RWPE1 (cell line): ENCODE data around the gene ADAMTS6.

Experiments used
- CTCF ChIA-PET: fragments of 350-600 bp; sonication (Branson Sonifier 250); formaldehyde crosslinking; extraction: SDS; loops from one replicate; lab custom pipeline; 2021; lab: Yijun Ruan, JAX
- POLR2A ChIA-PET: fragments of 400-600 bp; formaldehyde crosslinking; extraction: SDS; loops from one replicate; lab custom pipeline; 2020; ENCODE audit warnings: antibody characterized with exemption; ENCODE audit not compliant: low non-redundant PET; lab: Yijun Ruan, JAX
- DNase-seq: peaks from one replicate; pipeline ENCODE4 v3.0.0; 2012; ENCODE audit warnings: low spot score
- H3K27ac ChIP-seq: fragments of 450-650 bp; 2 replicates; pipeline ENCODE4 v1.5.1; 2017
- CTCF ChIP-seq: fragments of 450-650 bp; conservative IDR thresholded peaks from 2 replicates; pipeline ENCODE4 v1.5.1; 2017; ENCODE audit warnings: low read depth, mild to moderate bottlenecking

The ADAMTS6 gene

GRCh38 chr5:65482296-65482735 lies 596 bp upstream of the ADAMTS6 start:
- POLR2A ChIA-PET: no interaction called here
- CTCF ChIA-PET: interaction anchor here (0.6 to 2.0 kb wide), 3 partner anchors 447 to 675 kb away, joined by 3 to 8 read pairs (median 3); no protein-coding TSS in a partner anchor
- peak; percentile 24 for DNase-seq
- no peak for TF ChIP-seq CTCF
- peak overlapping the region; percentile 76; the same call in 1 of the 2 replicates for H3K27ac ChIP-seq

DNA sequence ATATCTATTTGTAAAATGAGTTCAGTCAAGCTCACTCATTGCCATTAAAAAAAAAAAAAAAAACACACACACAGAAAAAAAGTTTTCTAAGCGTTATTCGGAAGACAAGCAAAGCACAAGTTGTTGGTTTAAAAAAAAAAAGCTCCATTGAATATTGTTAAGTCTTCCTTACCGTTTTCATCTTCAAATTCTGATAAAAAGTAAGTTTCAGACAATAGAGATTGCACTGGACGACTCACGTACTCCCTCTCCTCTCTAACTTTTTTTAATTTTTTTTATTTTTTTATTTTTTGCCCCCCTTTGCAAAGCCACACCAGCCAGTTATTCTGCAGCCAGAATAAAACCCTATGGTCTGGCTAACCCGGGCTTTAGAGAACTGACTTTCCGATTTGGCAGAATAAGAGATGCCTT lies 544 bp downstream of the ADAMTS6 start:
- no peak for DNase-seq
- ChIA-PET CTCF (interaction anchor here (0.6 to 0.7 kb wide), 6 partner anchors 29 to 845 kb away, joined by 3 to 10 read pairs (median 3); no protein-coding TSS in a partner anchor), POLR2A (interaction anchor here (0.6 to 0.7 kb wide), 2 partner anchors 319 to 783 kb away, joined by 3 read pairs; no protein-coding TSS in a partner anchor)
- TF ChIP-seq CTCF: no peak
- no peak overlapping the region; the same call in 1 of the 2 replicates for H3K27ac ChIP-seq

GRCh38 chr5:65480306-65480865 lies 1.3 kb downstream of the ADAMTS6 start:
- no peak for TF ChIP-seq CTCF
- H3K27ac ChIP-seq: peak overlapping the region; percentile 62
- DNase-seq: peak; percentile 26
- ChIA-PET POLR2A (no interaction called here), CTCF (no interaction called here)

DNA sequence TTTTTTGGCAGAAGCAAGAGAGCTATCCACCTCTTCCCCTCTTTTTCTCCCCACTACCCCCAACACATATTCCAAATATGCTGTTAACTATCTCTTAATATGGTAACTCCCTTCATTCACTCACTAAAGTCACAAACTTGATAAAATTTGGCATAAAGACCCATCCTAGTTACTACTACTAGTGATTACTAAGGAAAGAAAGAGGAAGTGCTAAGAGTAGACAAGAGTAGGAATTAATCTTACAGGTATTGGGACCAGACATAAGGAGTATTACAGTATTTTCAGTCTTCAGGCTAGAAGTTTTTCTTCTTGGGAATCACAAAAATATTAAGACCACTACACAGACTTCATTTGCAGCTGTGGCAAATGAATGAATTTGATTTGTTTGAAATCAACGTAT lies 2.2 kb downstream of the ADAMTS6 start:
- ChIA-PET CTCF (no interaction called here), POLR2A (no interaction called here)
- H3K27ac ChIP-seq: no peak overlapping the region
- no peak for DNase-seq
- TF ChIP-seq CTCF: no peak

DNA sequence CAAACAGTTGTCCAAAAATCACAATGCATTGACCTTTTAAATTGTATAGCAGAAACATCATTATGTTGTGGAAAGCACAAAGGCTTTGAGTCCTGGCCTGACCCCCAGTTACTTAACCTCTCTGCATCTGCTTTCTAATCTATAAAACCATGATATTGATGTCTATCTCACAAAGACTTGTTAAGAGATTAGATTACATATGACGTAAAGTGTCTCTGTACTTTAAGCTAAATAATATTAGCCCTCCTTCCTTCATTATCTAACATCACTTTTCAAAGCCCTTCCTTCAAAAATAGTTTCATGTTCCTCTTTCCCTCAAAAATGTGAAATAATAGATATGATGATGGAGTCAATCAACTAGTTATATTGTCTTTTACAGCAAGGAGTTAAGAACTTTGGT lies 3.4 kb downstream of the ADAMTS6 start:
- no peak for TF ChIP-seq CTCF
- CTCF ChIA-PET: interaction anchor here (0.6 kb wide), 1 partner anchor 66 kb away, joined by 3 read pairs; no protein-coding TSS in a partner anchor
- DNase-seq: no peak
- POLR2A ChIA-PET: no interaction called here
- H3K27ac ChIP-seq: no peak overlapping the region

DNA sequence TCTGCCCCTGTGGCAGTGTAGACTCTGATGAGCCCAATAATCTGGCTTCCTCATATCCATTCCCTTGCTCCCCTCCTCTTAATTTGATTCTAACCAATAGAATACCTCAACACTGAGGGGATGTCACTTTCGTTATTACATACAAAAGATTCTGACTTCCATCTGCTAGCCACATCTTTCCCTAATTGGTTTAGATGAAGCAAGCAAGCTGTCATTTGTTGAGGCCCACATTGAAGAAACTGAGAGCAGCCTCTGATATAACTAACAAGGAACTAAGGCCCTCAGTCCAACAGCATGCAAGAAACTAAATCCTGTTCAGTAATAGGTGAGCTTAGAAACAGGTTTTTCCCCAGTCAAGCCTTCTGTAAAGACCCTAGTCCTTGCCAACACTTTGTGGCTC lies 5.8 kb downstream of the ADAMTS6 start:
- TF ChIP-seq CTCF: no peak
- ChIA-PET CTCF (no interaction called here), POLR2A (no interaction called here)
- H3K27ac ChIP-seq: no peak overlapping the region
- no peak for DNase-seq
